Stromal cell of bone marrow (primary cell): ENCODE results near the gene CCND1.

Source experiments
- DNase-seq: peaks from one replicate; pipeline ENCODE4 v3.0.0-alpha.2; 2012; ENCODE audit warnings: low read depth

The CCND1 gene

DNA sequence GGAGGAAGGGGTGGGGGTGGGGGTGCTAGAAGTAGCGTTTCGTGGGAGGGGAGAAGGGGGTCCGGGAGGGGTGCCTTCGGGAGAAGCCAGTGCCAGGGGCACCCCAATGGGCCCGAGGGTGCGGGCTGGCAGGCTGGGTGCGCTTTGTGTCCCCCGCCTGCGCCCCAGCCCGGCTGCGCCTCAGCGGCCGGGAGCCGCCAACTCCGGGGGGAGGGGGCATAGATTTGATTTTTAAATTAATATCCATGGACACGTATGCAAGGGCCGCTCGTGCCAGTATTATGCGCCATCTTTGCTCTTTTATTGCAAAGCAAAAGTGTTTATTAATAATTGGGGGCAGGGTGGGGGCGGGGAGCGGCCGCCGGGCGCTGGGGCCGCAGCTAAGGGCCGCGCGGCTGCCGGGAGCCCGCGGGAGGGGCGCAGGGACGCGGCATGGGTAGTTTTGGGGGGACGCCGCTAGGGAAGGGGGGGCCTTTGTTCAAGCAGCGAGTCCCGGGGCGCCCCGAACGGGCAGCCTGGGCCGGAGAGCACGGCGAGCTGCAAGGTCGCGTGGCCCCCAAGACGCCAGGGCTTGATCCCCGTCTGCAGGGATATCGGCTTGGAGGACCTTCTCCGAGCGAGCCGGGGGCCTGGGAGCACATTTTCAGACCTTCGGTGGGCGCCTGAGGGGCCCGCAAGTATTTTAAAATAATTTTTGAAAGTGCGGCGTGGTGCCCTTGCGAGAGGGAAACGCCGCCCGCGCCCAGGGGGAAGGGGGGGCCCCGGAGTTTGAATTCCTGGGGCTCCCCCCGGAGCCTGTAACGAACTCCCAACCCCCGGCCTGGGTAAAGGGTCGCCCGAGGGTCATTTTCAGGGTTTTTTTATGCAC, 959 bp downstream of the CCND1 start:
- DNase-seq: no peak

GRCh38 chr11:69642549-69642912, 1.6 kb downstream of the CCND1 start:
- DNase-seq: no peak

DNA sequence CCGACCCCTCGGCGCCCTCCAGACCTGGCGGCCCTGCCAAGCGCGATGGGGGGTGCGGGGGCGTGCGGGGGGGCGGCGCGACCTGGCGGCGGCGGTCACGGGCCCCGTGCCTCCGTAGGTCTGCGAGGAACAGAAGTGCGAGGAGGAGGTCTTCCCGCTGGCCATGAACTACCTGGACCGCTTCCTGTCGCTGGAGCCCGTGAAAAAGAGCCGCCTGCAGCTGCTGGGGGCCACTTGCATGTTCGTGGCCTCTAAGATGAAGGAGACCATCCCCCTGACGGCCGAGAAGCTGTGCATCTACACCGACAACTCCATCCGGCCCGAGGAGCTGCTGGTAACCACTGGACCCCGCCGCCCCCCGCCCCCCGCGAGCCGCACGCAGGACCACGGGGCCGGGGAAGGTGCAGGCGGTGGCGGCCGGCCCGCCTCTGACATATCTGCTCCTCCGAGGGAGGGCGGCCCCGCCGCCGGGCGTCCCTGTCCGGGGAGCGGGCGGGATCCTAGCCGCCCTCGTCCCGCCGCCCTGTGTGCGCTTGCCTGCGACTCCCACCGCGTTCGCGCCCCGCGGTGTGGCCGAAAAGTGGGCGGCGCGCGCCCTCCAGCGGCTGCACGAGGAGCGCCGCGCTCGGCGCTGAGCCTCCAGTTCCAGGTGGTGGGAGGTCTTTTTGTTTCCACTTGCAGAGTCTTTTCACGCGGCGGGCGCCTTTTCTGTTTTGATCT, 2.1 kb downstream of the CCND1 start:
- peak; percentile 48 for DNase-seq

DNA sequence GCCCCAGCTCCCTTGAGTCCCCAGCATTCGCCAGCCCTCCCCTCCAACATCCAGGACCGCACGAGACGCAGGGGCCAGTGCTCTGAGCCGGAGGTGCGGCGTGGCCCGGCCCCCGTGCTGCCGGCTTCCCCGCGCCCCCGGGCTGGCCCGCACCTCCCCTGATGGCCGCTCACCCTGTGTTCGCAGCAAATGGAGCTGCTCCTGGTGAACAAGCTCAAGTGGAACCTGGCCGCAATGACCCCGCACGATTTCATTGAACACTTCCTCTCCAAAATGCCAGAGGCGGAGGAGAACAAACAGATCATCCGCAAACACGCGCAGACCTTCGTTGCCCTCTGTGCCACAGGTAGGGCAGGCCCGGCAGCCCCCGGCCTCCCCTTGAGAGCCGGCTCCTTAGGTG, 2.7 kb downstream of the CCND1 start:
- DNase-seq: no peak

- peak; percentile 79 for DNase-seq
Observed at GRCh38 chr11:69644071-69644961, 3.4 kb downstream of the CCND1 start.

DNA sequence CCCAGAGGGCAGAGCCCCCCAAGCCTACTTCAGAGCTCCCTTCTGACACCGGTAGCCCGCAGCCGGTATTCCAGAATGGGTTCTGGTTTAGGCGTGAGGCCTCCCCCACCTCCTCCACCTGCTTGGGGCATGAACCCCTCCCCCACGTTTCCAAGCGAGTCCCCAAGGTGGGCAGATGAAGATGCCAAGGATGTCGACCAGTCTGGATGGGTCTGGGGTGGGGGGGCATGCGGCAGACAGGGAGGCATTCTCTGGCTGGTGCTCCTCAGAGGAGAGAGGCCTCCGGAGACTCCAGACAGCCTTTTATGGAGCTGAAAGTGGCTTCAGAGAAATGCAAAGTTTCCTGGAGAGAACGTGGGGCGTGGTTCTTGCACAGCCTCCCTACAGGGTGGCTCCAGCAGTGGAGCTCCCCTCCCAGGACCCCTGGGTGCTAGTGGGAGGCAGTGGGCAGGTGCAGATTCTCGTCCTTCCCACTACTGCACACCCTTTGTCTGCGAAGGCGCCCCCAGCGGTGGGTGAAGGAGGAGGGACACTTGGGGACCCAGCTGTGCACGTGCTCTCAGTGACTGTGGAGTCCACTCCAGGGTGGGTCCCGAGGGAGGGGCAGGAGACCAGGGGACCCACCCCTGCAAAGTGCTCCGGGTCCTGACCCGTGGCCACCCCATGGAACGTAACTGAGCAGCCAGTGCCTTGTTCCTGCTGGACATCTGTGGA, 4.2 kb downstream of the CCND1 start:
- DNase-seq: no peak

DNA sequence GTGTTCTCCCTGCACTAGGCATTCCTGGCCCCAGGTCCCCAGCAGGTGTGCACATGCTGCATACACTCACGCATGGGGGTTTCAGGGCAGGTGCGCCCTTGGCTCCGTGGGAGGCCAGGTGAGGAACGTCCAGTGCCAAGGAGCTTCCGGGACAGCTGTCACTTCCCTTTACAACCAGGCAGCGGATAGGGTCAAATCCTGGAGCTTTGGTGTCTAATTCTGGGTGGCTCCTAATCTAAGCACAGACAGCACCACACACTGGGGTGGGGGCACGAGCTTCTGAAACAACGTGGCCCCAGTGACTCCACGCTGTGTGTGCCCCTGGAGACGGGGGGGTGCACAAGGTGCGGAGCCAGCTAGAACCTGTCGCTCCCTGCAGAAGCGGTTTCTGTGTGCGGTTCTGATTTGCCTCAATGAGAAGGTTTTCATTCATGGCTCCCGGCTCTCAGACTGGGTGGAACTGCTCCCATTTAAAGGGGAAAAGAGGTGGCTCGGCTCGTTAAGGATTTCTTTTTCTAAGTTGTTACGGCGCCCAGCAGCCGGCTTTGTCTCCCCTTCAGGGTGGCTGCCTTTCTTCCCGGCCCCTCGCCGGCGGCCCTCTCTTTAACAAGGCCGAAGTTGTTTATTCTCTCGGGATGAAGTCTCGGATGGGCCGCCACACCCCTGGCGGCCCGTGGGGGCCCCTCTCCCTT, 5.0 kb downstream of the CCND1 start:
- DNase-seq: no peak

DNA sequence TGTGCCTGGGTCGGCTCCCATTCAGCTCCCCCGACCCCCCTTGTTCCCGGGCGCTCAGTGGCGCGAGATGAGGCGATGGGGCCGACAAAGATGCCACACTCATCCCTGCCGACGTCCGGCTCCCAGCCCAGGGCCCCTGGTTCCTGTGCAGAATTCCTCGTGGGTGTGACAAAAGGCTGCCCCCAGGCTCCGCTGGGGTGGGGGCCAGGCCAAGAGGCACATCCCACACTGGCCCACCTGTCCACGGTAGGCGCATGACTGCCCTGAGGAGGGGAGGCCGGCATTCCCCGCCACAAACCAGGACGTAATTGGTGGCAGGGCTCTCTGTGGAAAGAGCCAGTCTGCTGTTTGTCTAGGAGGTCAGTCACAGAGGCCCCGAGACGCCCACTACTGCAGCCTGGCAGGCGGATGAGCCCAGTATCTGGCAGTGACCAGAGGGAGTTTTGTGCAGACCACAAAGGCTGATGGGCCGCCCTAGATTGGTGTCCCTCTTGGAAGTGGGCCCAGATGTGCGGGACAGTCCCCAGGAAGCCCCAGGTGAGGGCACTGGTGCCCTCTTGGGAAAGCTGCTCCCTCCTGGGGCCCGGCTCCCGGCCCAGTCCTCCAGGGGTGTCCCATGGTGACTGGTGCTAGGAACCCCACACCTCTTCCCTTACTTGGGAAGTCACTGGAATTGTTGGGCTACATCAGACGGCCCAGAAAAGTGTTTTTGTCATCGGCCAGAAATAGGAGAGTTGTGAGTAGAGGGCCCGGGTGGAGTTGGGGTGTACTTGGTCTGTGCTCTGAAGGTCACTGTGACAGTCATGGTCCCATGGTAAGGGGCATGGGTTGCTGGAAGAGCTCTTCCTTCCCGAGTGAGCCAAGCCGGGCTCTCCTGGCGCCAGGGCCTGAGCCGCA, 5.8 kb downstream of the CCND1 start:
- no peak for DNase-seq

DNA sequence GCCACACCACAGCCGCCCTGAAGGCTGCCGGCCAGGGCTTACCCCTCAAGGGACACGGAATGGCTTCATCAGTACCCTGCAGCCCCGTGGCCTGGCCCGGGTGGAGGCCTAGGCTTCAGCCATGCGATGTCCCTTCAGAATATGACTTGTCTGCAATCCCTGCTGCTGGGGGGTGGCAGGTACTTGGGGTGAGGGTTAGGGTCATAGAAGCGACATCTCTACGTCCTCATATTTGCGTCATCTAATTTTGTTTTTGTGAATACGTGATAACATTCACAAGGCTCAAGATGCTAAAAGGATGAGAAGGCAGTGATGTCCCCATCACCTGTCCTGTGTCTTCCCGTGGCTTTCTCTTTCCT, 6.4 kb downstream of the CCND1 start:
- DNase-seq: no peak

DNA sequence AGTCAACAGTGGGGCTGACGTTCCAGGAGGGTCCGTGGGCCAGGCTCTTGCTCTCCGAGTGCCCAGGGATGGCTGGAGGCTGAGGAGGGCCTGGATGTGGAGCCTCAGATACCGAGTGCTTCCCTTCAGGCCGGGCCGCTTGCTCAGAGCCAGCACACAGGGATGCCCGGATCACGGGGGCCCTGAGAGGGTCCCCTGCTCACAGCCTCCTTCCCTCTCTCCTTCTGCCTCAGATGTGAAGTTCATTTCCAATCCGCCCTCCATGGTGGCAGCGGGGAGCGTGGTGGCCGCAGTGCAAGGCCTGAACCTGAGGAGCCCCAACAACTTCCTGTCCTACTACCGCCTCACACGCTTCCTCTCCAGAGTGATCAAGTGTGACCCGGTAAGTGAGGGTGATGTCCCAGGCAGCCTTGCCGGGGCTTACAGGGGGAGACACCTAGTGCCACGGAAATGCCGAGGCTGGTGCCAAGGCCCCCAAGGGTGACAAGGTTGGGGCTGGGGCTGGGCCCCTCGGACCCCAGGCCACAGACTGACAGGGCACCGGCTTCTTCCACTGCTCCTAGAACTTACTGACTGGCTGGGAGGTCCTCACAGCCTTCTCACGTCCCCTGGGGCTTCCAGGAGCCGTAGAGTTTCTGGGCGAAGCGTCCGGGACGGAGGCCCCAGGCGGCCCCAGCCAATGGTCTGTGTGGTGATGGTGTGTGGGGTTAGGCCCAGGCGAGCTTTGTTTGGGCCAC, 7.0 kb downstream of the CCND1 start:
- no peak for DNase-seq

DNA sequence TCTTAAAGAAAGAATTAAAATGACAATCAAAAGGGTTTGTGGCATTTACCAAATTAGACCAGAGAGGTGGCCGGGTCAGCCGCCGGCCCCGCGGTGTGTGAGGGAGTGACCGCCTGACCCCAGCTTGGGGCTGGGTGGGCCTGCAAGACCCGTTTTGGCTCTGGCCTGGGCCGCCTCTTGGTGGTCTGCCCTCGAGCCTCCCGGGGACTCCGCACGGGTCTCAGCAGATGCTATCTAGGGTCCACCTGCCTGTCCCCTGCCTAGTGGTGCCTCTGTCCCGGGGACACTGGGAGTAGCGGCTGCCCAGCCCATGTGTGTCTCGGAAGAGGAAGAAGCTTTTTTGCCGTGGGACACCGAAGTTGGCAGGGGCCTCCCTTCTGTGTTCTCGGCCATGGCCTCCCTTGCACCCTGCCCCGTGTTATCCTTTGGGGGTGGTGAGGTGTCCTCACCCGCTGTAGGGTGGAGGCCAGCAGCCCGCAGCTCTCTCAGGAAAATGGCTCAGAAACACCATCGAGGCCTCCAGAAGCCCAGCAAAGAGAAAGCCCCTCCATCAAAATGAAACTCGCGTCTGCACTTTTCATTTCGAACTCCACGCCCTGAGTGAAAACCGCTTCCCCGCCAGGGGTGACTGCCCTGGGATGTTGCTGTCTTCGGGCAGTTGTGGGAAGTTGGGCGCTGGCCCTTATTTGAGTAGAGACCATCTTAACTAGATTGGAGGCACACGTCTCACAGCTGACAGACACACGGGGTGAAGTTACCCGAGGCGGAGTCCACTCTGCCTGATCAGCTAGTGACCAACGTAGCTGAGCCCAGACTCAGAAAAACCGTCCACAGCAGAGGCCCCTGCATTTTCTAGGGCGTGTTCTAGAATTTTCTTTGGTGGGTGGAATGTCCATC, 8.0 kb downstream of the CCND1 start:
- no peak for DNase-seq

DNA sequence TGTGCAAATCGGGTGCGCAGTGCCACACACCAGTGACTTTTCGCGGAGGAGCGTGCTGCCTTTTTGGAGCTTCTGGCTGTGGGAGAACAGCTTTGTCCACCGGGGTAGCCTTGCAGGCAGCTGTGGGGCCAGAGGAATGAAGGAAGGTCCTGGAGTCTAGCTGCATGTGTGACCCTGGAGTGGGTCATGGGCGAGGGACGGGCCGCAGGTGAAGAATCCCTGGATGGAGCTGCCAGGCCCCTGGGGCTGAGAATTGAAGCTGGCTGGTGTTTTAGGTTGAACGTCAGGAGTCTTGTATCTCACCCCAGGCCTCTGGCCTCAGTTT, 8.6 kb downstream of the CCND1 start:
- no peak for DNase-seq

DNA sequence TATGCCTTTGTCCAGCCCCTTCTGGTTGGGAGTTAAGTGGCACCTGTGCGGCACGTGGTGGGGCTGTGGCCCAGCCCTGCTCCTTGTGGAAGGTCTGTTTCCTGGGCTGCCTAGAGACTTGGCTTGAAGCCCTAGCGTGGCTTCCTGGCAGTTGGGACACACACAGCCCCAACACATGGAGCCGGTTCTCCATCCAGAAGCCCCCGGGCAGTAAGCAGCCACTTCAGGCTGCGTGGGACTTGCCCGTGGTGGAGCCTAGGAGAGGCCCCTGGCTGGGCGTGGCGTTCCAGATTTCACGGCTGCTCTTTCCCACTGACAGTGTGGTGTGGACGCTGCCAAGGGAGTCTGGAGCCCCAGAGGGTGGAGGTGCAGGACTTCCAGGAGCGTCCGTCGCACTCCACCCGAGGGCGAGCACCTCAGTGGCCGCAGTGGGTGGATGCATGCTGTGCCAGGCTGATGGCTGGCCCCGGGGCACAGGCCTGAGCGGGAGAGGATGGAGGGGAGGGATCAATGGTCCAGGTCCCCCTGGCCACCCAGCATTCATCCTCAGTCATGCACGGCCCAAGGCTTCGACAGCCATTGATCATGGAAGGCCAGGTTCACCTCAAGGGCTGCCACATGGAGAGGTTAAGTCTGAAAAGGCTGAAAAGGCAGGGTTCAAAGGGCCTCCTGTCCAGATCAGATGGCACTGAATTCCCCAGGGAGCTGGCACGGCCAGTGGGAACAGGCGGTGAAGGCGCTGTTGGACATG, 9.3 kb downstream of the CCND1 start:
- no peak for DNase-seq

GRCh38 chr11:69650832-69651344, 9.9 kb downstream of the CCND1 start:
- no peak for DNase-seq

- DNase-seq: no peak
Observed at GRCh38 chr11:69651834-69652620, 11.1 kb downstream of the CCND1 start.

GRCh38 chr11:69652999-69653398, 12.0 kb downstream of the CCND1 start:
- no peak for DNase-seq

GRCh38 chr11:69653406-69653960, 12.5 kb downstream of the CCND1 start:
- DNase-seq: no peak
